OCI-LY3 (cell line): ENCODE data around the gene HOPX.

ENCODE experiments used
- H2AFZ ChIP-seq: fragments of 200-600, 300-600 bp; shearing (Covaris generic); 2 replicates; pipeline ENCODE4 v1.6.0; 2014; ENCODE audit warnings: antibody characterized with exemption, low read depth, low read length
- H3K27ac ChIP-seq: fragments of 200-600, 300-600 bp; sonication (generic); 2 replicates; pipeline ENCODE4 v1.5.1; 2014; ENCODE audit warnings: mild to moderate bottlenecking, low read length, moderate library complexity, mixed read lengths
- H3K27me3 ChIP-seq: fragments of 200-600, 300-600 bp; sonication (generic); 2 replicates; pipeline ENCODE4 v1.6.1; 2014; ENCODE audit warnings: low read depth, low read length, mixed read lengths
- H3K36me3 ChIP-seq: fragments of 200-600, 300-600 bp; sonication (generic); replicated peaks from 2 replicates; pipeline ENCODE3; 2014; ENCODE audit warnings: low read depth, low read length, mixed read lengths
- H3K4me1 ChIP-seq: fragments of 300-600, 200-600 bp; sonication (generic); 2 replicates; pipeline ENCODE4 v1.6.1; 2014; ENCODE audit warnings: low read length, mixed read lengths
- H3K4me2 ChIP-seq: fragments of 200-600, 300-600 bp; sonication (generic); 2 replicates; pipeline ENCODE4 v1.6.1; 2014; ENCODE audit warnings: low read length, mixed read lengths
- H3K4me3 ChIP-seq: fragments of 300-600, 200-600 bp; sonication (generic); 2 replicates; pipeline ENCODE4 v1.5.1; 2014; ENCODE audit warnings: antibody characterized with exemption, mild to moderate bottlenecking, low read length, moderate library complexity
- H3K79me2 ChIP-seq: fragments of 300-600, 200-600 bp; shearing (Covaris generic); 2 replicates; pipeline ENCODE4 v1.6.1; 2014; ENCODE audit warnings: mild to moderate bottlenecking, low read length, mixed read lengths
- H3K9ac ChIP-seq: fragments of 300-600, 200-600 bp; shearing (Covaris generic); 2 replicates; pipeline ENCODE4 v1.6.0; 2014; ENCODE audit warnings: mild to moderate bottlenecking, low read length, moderate library complexity
- H3K9me3 ChIP-seq: fragments of 200-600, 300-600 bp; shearing (Covaris generic); 2 replicates; pipeline ENCODE4 v1.6.1; 2014; ENCODE audit warnings: low read length, mixed read lengths; ENCODE audit not compliant: insufficient read depth
- H4K20me1 ChIP-seq: fragments of 200-600, 300-600 bp; sonication (generic); 2 replicates; pipeline ENCODE4 v1.6.1; 2016; ENCODE audit warnings: low read length, mixed read lengths; ENCODE audit not compliant: insufficient read depth
- EZH2phosphoT487 ChIP-seq: fragments of 200-600 bp; shearing (Covaris generic); IDR thresholded peaks from 2 replicates; pipeline ENCODE4 v1.6.1; 2018; ENCODE audit warnings: antibody characterized with exemption, mixed run types, low read depth
- TF ChIP-seq, protein P1 (sequence below): fragments of 200-600, 300-600 bp; sonication (generic); IDR thresholded peaks from 2 replicates; pipeline ENCODE4 v1.5.1; 2014; ENCODE audit warnings: antibody characterized with exemption, low read length, low read depth

HOPX gene

GRCh38 chr4:56688094-56688647 lies 7.1 kb upstream of the HOPX start:
- Histone ChIP-seq H3K79me2 (no peaks in the 10 kb centered on the region), H2AFZ (no peak overlapping the region), H3K9me3 (no peaks in the 10 kb centered on the region), H4K20me1 (no peaks in the 10 kb centered on the region), H3K4me3 (no peak overlapping the region), H3K36me3 (no peaks in the 10 kb centered on the region), H3K9ac (no peak overlapping the region), H3K4me1 (no peaks in the 10 kb centered on the region), H3K27ac (no peak overlapping the region), H3K4me2 (no peak overlapping the region), H3K27me3 (peaks cover 21% of the 10 kb centered on the region)
- no peak for TF ChIP-seq EZH2phosphoT487
- TF ChIP-seq, protein P1, sequence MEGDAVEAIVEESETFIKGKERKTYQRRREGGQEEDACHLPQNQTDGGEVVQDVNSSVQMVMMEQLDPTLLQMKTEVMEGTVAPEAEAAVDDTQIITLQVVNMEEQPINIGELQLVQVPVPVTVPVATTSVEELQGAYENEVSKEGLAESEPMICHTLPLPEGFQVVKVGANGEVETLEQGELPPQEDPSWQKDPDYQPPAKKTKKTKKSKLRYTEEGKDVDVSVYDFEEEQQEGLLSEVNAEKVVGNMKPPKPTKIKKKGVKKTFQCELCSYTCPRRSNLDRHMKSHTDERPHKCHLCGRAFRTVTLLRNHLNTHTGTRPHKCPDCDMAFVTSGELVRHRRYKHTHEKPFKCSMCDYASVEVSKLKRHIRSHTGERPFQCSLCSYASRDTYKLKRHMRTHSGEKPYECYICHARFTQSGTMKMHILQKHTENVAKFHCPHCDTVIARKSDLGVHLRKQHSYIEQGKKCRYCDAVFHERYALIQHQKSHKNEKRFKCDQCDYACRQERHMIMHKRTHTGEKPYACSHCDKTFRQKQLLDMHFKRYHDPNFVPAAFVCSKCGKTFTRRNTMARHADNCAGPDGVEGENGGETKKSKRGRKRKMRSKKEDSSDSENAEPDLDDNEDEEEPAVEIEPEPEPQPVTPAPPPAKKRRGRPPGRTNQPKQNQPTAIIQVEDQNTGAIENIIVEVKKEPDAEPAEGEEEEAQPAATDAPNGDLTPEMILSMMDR: no peak

DNA sequence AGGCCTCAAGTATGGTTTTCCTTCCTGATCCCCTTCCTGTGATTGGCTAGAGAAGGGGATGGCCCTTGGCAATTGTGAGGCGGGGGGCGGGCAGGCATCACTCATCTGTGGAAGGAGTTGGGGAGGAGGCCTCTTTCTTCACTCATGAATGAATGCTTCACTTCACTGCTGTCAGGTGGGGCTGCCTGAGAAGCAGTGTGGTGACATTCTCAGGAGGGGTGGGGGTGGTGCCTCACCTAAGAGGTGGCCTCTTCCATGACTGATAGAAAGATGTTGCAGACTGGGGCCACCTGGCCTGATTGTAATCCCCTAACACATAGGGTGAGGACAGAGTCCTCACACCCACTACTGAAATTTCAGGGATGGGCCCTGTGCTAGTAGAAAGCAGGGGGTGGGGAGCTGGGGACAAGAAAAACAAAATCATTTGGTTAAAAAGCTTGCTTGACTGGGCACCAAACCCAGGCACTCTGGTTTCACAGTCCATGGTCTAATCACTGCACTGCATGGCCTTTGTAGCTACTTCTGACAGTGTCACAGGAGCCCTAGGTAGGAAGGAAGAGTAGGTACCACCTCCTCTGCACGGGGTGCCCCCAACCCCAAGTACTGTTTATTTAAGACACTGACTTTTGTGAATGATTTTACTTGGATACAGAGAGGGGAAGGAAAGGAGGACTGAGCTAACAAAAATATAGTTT lies 5.6 kb upstream of the HOPX start:
- no peaks in the 10 kb centered on the region for H4K20me1 ChIP-seq
- H3K36me3 ChIP-seq: no peaks in the 10 kb centered on the region
- peaks cover 1% of the 10 kb centered on the region; the same call in 1 of the 2 replicates for H3K4me1 ChIP-seq
- H3K4me2 ChIP-seq: no peak overlapping the region
- H3K9me3 ChIP-seq: no peaks in the 10 kb centered on the region
- H3K79me2 ChIP-seq: no peaks in the 10 kb centered on the region
- no peak overlapping the region for H2AFZ ChIP-seq
- H3K4me3 ChIP-seq: no peak overlapping the region
- H3K9ac ChIP-seq: no peak overlapping the region
- TF ChIP-seq EZH2phosphoT487: no peak
- TF ChIP-seq, protein P1: no peak
- H3K27ac ChIP-seq: no peak overlapping the region
- peaks cover 33% of the 10 kb centered on the region for H3K27me3 ChIP-seq

- Histone ChIP-seq H3K4me1 (peaks cover 9% of the 10 kb centered on the region; the same call in 1 of the 2 replicates), H3K79me2 (no peaks in the 10 kb centered on the region), H2AFZ (no peak overlapping the region), H3K9ac (no peak overlapping the region), H3K27me3 (peaks cover 51% of the 10 kb centered on the region), H3K4me3 (no peak overlapping the region), H3K27ac (no peak overlapping the region), H4K20me1 (no peaks in the 10 kb centered on the region), H3K9me3 (no peaks in the 10 kb centered on the region), H3K4me2 (no peak overlapping the region), H3K36me3 (no peaks in the 10 kb centered on the region)
- TF ChIP-seq EZH2phosphoT487: no peak
- TF ChIP-seq, protein P1: no peak
These were observed 3.4 kb upstream of the HOPX start for GRCh38 chr4:56684320-56685050.

GRCh38 chr4:56683455-56683854 lies 2.4 kb upstream of the HOPX start:
- peaks cover 49% of the 10 kb centered on the region for H3K27me3 ChIP-seq
- H3K4me3 ChIP-seq: no peak overlapping the region
- no peak overlapping the region for H2AFZ ChIP-seq
- H3K9me3 ChIP-seq: no peaks in the 10 kb centered on the region
- no peak overlapping the region for H3K27ac ChIP-seq
- H3K4me1 ChIP-seq: peaks cover 9% of the 10 kb centered on the region; the same call in 1 of the 2 replicates
- H3K36me3 ChIP-seq: no peaks in the 10 kb centered on the region
- no peak for TF ChIP-seq EZH2phosphoT487
- TF ChIP-seq, protein P1: no peak
- no peak overlapping the region for H3K4me2 ChIP-seq
- H3K9ac ChIP-seq: no peak overlapping the region
- H4K20me1 ChIP-seq: no peaks in the 10 kb centered on the region
- no peaks in the 10 kb centered on the region for H3K79me2 ChIP-seq
